ENCODE data around the gene TOX2.
A peak's percentile ranks its signal among the peaks of the same experiment; 100 is the strongest.

TOX2 gene

GRCh38 chr20:43938932-43939761, 24.5 kb downstream of the TOX2 start:
- DNase-seq (ENCODE audit: low read depth in 2 of 2): no peak

- DNase-seq (ENCODE audit: low read depth in 2 of 2): no peak
Observed at GRCh38 chr20:43939762-43940121, 25.1 kb downstream of the TOX2 start.

DNA sequence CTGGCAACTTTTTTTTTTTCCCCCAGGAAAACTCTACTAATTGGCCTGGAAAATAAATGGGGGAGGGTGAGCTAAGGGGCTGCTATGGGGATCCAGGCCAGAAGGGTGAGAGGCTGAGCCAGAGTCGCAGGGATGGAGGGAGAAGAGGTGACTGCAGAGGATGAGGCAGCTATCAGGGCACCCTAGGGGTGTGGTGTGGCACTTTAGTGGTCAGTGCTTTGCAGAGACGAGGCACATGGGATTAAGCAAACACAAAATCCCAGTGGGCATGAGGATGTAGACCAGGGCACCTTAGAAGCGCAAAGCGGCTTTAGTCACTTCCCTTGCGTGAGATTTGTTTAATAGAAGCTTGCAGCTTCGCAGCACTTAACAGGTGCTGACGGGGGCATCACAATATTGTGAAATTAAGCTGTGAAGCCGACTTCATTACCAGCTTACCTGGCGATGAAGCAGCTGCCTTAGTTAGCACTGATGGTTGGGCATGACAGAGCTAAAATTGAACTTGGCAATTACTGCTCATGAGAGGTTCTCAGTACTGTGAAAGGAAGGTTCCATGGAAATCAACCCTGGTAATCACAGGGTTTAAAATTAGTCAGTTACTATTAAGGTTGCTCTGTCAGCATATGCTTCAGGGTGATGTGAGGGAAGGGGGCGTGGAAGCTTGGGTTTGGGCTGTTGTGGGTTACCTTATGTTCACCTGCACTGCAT, 26.0 kb downstream of the TOX2 start:
- DNase-seq (ENCODE audit: low read depth in 2 of 2): no peak

- DNase-seq (ENCODE audit: low read depth in 2 of 2): no peak
Observed at GRCh38 chr20:43941476-43942200, 27.0 kb downstream of the TOX2 start.

GRCh38 chr20:43942201-43942590, 27.5 kb downstream of the TOX2 start:
- no peak for DNase-seq (ENCODE audit: low read depth in 2 of 2)

- no peak for DNase-seq (ENCODE audit: low read depth in 2 of 2)
Observed at GRCh38 chr20:43942667-43943285, 28.1 kb downstream of the TOX2 start.

DNA sequence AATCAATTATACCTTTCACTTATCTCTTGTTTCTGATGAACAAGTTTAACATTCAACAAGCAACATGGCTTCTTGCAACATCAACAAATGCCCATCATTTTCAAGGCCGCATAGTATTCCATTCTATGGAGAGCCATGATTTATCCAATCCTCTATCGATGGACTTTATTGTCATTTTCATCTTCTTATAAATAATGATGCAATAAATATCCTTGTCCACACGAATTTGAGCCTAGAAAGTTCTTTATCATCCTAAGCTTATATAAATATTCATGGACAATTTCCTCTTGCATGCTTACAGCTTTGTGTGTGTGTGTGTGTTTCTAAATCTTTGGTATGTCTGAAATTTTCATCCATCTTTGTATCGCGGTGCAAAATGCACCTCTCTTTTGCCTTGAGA, 29.1 kb downstream of the TOX2 start:
- DNase-seq (ENCODE audit: low read depth in 2 of 2): no peak

DNA sequence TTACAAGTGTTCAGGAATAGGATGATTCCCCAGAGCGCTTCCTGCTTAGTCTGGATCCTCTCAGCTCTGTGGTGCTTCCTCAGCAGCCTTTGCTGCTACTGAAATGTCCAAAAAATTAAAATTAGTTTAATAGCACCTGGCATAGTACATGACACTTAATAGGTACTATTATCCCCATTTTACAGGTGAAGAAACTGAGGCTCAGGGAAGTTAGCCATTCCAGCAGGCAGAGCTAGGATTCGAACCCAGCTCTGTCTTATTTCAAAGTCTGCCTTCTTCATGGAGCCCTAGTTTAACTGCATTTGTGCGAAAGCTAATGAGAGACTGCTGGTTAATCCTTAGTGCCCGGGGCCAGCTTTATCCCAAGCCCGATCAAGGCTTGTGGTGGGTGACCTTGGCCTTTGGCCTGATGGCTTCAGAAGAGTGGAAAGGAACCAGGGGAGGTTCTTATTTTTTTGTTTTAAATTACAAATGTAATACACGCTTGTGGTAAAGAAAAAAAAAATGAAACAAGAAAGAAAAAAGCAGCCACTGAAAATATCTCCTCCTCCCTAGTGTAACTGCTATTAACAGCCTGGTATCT, 30.1 kb downstream of the TOX2 start:
- DNase-seq (ENCODE audit: low read depth in 2 of 2): no peak

GRCh38 chr20:43945391-43946205, 30.9 kb downstream of the TOX2 start:
- no peak for DNase-seq (ENCODE audit: low read depth in 2 of 2)

DNA sequence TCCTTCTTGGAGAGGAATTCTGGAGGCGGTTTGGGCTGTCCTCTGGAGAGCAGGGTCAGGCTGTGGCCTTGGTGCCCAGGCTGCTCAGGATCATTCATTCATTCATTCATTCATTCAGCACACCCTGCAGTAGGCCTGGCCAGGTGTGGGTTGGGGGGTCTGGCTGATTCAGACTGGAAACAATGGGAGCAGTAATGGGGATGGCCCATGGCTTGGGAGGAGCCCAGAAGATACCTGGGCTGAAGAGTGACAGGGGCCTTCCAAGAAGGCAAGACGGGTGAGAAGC, 31.5 kb downstream of the TOX2 start:
- DNase-seq (ENCODE audit: low read depth in 2 of 2): no peak

DNA sequence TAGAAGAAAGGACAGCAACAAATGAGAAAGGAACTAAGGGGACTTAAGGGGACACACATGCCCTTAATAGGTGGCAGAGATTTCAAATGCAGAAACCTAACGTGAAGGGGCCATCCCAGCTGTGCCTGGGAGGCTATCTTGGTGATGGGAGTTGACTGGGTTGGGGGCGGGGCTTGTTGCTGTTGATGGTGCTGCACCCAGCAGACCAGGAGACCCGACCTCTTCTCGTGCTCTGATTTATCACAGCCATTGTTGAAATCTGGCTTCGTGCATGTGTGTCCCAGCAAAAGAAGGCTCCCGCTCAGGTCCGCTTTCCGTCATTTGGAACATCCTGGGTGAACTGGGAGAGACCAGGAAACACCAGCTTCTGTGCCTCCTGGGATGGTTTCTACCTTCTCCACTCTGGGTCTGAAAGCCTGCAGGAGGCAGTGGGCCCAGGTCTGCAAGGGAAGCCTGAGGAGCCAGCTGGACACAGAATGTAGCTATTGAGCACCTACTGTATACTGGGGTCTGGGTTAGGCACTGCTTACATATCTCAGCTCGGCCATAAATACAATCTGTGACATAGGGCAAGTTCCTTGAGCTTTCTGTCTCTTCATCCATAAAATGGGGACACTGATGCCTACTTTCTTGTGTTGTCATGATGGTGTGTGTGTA, 32.1 kb downstream of the TOX2 start:
- no peak for DNase-seq (ENCODE audit: low read depth in 2 of 2)

GRCh38 chr20:43947316-43947710, 32.7 kb downstream of the TOX2 start:
- DNase-seq (ENCODE audit: low read depth in 2 of 2): no peak

DNA sequence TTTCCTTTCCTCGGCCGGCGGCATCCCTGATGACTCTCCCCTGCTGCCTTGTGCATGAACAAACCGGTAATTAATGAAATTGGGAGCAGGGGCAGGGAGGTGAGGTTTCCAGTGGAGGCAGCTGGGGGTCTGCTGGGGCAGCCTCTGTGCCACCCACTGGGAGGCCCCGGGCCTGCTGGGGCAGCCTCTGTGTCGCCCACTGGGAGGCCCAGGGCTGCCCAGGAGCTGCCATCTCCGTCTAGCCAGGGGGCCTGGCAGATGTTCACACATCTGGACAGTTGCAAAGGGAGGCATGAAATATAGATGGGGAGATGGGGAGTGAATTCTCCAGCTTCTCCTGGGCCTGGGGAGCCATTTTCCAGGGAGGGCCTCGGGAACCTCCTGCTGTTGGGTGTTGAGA, 33.8 kb downstream of the TOX2 start:
- no peak for DNase-seq (ENCODE audit: low read depth in 2 of 2)

GRCh38 chr20:43949248-43949647, 34.6 kb downstream of the TOX2 start:
- no peak for DNase-seq (ENCODE audit: low read depth in 2 of 2)

DNA sequence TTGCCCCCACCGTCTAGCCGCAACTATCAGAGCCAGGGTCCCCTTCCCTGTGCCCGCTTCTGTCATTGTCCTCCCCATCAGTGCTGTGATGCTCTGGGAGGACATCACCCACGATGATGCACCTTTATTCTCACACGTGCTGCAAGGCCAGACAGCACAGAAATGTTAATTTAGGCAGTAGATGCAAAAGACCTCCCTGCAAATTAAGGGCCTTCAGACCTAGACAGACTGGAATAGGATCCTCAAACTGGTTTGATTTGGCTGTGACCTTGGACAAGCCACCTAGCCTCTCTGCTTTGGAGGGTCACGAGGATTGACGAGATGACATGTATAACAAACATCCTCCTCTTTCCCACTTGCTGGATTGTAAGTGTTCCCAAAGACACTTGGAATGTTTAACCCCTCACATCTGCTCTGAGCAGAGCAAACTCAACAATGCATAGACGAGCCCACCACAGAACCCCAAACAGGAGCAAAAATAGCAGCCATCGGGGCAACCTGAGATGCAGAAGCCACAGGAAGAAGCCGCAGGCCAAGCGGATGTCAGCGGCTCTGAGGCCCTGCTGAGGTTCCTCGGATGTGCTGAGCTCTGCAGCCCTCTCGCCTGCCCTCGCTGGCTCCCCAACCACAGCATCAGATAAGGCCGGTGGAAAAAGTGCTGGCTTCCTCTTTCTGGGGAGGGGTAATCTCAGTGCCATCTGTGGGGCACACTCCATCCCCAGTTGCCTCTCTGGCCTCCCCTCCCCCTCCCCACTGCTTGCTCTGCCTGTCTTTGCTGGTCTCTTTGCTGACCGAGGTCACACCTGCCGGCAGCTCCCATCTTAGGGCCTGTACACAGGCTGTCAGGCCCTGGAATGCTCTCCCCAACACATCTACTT, 35.3 kb downstream of the TOX2 start:
- DNase-seq (ENCODE audit: low read depth in 2 of 2): peak; percentile 29 to 61

- DNase-seq (ENCODE audit: low read depth in 2 of 2): no peak
Observed at GRCh38 chr20:43953919-43954592, 39.4 kb downstream of the TOX2 start.

- peak in 1 of 2 experiments; percentile 15 for DNase-seq (ENCODE audit: low read depth in 2 of 2)
Observed at GRCh38 chr20:43954704-43955061, 40.0 kb downstream of the TOX2 start.

DNA sequence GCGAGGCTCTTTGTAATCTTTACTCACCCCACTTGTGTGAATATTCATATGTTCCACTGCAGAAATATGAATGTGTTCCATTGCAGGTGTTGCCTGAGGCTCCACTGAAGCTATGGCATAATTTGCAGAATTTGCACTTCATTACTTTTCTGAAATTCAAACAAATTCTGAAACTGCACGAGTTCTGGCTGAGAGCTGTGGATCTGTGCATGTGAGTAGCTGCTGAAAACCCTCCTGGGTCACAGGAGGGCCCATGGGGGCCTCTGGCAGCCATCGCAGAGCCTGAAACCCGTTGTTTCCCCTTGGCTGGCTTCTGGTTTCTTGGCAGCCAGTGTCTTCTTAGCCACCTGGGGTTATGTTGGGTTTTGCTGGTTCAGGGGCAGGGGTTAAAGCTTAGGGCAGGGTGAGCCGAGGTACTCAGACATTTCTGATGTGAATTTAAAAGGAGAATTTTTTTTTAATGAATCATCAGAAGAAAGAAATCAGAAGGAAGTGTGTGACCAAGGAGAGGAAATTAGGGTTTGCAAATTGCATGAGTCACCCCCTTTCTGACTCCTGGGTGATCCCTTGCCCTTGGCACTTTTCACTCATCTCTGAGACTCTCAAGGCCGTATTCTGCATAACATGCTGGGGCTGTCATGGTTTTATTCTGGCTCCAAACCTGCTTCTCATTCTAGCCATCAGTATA, 40.6 kb downstream of the TOX2 start:
- DNase-seq (ENCODE audit: low read depth in 2 of 2): peak in 1 of 2 experiments; percentile 39

- DNase-seq (ENCODE audit: low read depth in 2 of 2): no peak
Observed at GRCh38 chr20:43955750-43956191, 41.1 kb downstream of the TOX2 start.
